Lung (tissue), 12 donors: ENCODE measurements around the gene RAC3. TPM values are rescaled to one million over a fixed set of nuclear protein-coding genes. Genes with fewer than 3 reads are reported as not detected.

Experiments
- ATAC-seq: fragments of 200-7000 bp; cut with Tn5 transposase; one replicate; pipeline ENCODE4 v1.9.1; 2020; ENCODE audit warnings: moderate number of reproducible peaks; ENCODE audit not compliant: insufficient read depth, low FRiP score
- DNase-seq, 3 donors: peaks; one replicate each; pipeline ENCODE4 v3.0.0-alpha.2; 2013 to 2017
- H3K27ac ChIP-seq, 2 donors: one replicate each; pipeline ENCODE4 v1.5.1; 2013; ENCODE audit warnings: mild to moderate bottlenecking in 2 of 2, moderate library complexity in 2 of 2, control low read depth in 1 of 2, inconsistent platforms in 1 of 2, low read depth in 1 of 2, low read length in 1 of 2
- H3K27me3 ChIP-seq, 3 donors: one replicate each; pipeline ENCODE4 v1.5.1; 2013; ENCODE audit warnings: low read length in 2 of 3; ENCODE audit not compliant: control insufficient read depth in 3 of 3, insufficient read depth in 3 of 3
- H3K36me3 ChIP-seq, 4 donors: one replicate each; pipeline ENCODE4 v1.5.1; 2013; ENCODE audit warnings: low read length in 4 of 4, mild to moderate bottlenecking in 1 of 4, moderate library complexity in 1 of 4; ENCODE audit not compliant: control insufficient read depth in 4 of 4, insufficient read depth in 4 of 4
- H3K4me1 ChIP-seq, 5 donors: one replicate each; pipeline ENCODE4 v1.5.1; 2013; ENCODE audit warnings: low read length in 5 of 5, mild to moderate bottlenecking in 2 of 5, moderate library complexity in 1 of 5; ENCODE audit not compliant: control insufficient read depth in 5 of 5, insufficient read depth in 5 of 5
- H3K4me3 ChIP-seq: one replicate; pipeline ENCODE4 v1.5.1; 2013; ENCODE audit warnings: mild to moderate bottlenecking, control low read depth, moderate library complexity
- H3K9ac ChIP-seq, 2 donors: one replicate each; pipeline ENCODE4 v1.5.1; 2013; ENCODE audit warnings: low read length in 2 of 2, control low read depth in 1 of 2; ENCODE audit not compliant: insufficient read depth in 1 of 2
- H3K9me3 ChIP-seq, 4 donors: one replicate each; pipeline ENCODE4 v1.5.1; 2013; ENCODE audit warnings: low read length in 3 of 4, mild to moderate bottlenecking in 1 of 4, moderate library complexity in 1 of 4; ENCODE audit not compliant: control insufficient read depth in 4 of 4, insufficient read depth in 3 of 4
- WGBS, 2 donors: extraction: QIAGEN DNeasy Blood & Tissue Kit; methylation state at CpG; one replicate each; pipeline ENCODE4 v1.1.7; 2013; 5-methylcytosine and 5-hydroxymethylcytosine counted together
- polyA plus RNA-seq, 2 donors: library from polyadenylated mRNA; stranded (reverse); fragments of 200-250 nt; gene quantifications; one replicate each; pipeline ENCODE4 v1.2.1, GENCODE V29; 2013
- total RNA-seq, 2 donors: library from RNA; depleted of rRNA in 1 of 2; stranded (reverse); fragments of >200 nt in 1 of 2; gene quantifications; one replicate each; pipeline ENCODE4 v1.2.1, GENCODE V29; 2014 to 2021
- TF ChIP-seq, protein P1 (sequence below): IDR thresholded peaks from 2 replicates; pipeline ENCODE4 v1.5.1; 2012; ENCODE audit warnings: mild to moderate bottlenecking; ENCODE audit errors: control extremely low read depth, extremely low read depth
- donor health status: control.
- donor health status: control.
- donor health status: Bipolar disorder and iron deficiency.
- donor health status: healthy.
- donor health status: DM: yes; HTN: yes; CAD: no.

The RAC3 gene
- total and polyA plus RNA-seq, 4 donors: 6.0 to 8.3 (median 8.1) TPM

DNA sequence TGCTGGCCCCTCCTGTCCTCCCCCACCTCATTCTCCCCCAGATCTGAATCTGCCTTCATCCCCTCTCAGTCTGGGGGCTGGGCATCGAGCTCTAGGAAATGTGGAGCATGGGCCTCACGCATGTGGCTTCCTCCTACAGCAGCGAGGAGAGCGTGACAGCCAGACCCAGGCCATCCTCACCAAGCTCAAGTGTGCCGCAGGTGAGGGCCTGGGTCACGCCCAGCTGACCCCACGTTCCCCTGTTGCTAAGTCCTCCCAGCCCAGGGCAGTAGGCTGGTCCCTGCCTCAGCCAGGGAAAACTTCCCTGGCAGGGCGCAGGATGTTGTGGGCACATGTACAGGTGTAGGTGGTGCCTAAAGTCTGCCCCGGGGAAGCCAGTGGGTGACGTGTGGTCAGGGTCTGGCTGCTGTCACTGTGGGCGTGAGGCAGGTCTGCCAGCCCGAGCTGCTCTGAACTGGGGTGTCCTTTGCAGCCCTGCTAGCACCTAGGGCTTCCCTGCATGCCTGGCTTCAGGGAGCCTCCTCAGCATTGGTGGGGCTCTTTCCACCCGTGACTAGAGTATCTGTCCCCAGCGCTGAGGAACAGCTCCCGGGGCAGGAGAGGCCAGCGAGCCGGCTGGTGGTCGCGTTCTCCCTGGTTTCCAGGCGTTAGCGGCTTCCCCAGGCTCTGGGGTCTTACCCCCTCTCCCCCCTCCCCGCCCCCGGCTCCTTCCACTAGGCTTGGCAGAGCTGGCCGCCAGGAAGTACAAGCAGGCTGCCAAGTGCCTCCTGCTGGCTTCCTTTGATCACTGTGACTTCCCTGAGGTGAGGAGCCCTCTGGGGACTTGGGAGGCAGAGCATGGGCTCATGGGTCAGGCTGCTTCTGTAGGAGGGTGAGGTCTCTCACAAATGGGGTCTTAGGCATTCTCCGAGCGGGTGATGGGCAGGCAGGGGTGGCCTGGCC, 23.8 kb downstream of the RAC3 start:
- H3K4me3 ChIP-seq: no peak overlapping the region
- H3K9me3 ChIP-seq: no peaks in the 10 kb centered on the region
- DNase-seq (no peak), ATAC-seq (no peak)
- no peaks in the 10 kb centered on the region for H3K27me3 ChIP-seq
- H3K4me1 ChIP-seq: peaks cover 0 to 21% (median 8%) of the 10 kb centered on the region in 5 donors
- WGBS, 2 donors: 85 to 90% methylated on average over 25 to 26 of the region's 26 CpGs
- H3K36me3 ChIP-seq: peaks cover 5 to 66% (median 15%) of the 10 kb centered on the region in 4 donors
- H3K27ac ChIP-seq: no peak overlapping the region
- TF ChIP-seq, protein P1, sequence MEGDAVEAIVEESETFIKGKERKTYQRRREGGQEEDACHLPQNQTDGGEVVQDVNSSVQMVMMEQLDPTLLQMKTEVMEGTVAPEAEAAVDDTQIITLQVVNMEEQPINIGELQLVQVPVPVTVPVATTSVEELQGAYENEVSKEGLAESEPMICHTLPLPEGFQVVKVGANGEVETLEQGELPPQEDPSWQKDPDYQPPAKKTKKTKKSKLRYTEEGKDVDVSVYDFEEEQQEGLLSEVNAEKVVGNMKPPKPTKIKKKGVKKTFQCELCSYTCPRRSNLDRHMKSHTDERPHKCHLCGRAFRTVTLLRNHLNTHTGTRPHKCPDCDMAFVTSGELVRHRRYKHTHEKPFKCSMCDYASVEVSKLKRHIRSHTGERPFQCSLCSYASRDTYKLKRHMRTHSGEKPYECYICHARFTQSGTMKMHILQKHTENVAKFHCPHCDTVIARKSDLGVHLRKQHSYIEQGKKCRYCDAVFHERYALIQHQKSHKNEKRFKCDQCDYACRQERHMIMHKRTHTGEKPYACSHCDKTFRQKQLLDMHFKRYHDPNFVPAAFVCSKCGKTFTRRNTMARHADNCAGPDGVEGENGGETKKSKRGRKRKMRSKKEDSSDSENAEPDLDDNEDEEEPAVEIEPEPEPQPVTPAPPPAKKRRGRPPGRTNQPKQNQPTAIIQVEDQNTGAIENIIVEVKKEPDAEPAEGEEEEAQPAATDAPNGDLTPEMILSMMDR: no peak
- H3K9ac ChIP-seq: no peak overlapping the region

- WGBS, 2 donors: 93 to 95% methylated on average over 28 of the region's 28 CpGs
- Histone ChIP-seq H3K9me3 (no peaks in the 10 kb centered on the region), H3K36me3 (peaks cover 5 to 75% (median 17%) of the 10 kb centered on the region in 4 donors)
Observed at GRCh38 chr17:82055965-82056728, 24.7 kb downstream of the RAC3 start.

DNA sequence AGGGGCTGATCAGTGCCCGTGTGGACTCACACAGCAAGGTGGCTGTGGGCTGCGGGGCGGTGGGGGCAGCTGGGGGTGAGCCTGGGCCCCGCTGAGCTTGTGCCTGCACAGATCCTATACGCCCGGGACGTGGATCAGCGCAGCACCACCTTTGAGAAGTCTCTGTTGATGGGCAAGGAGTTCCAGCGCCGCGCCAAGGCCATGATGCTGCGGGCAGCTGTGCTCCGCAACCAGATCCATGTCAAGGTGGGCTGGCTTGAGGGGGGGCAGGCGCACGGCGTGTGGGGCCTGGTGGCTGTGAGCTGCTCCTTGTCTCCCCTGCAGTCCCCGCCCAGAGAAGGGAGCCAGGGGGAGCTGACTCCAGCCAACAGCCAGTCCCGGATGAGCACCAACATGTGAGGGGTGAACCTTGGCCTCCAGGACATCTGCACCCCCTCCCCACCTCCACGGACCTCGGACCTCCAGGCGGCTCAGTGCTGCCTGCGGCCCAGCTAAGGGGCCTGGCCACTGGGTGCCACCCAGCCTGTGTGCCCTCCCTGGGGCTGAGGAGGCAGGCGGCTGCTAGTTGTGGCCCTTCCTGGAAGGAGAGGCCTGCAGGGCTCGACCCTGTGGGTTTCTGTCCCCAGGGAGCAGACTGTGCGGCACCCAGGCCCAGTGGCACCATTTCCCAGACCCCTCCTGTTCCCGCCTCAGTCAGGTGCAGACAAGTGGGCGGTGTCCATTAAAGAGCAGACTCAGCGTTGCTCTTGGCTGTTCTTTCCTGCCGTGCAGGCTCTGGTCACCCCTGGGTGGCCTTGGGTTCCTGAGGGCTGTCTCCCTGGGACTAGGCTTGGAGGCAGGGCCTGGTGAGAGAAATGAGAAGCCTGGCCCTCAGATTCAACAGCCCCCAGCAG, 25.5 kb downstream of the RAC3 start:
- H3K4me1 ChIP-seq: peaks cover 0 to 14% (median 4%) of the 10 kb centered on the region in 5 donors
- ATAC-seq (no peak), DNase-seq (peak in 1 of 3 donors; percentile 6)
- no peak overlapping the region for H3K4me3 ChIP-seq
- H3K9ac ChIP-seq: no peak overlapping the region
- H3K9me3 ChIP-seq: no peaks in the 10 kb centered on the region
- WGBS, 2 donors: 89 to 92% methylated on average over 28 to 29 of the region's 29 CpGs
- no peak overlapping the region for H3K27ac ChIP-seq
- H3K27me3 ChIP-seq: no peaks in the 10 kb centered on the region
- H3K36me3 ChIP-seq: peaks cover 5 to 81% (median 19%) of the 10 kb centered on the region in 4 donors
- TF ChIP-seq, protein P1: no peak

More at GRCh38 chr17:82055965-82056728, 24.7 kb downstream of the RAC3 start:
- DNase-seq (peak in 1 of 3 donors; percentile 4), ATAC-seq (no peak)
- TF ChIP-seq, protein P1: no peak
- no peaks in the 10 kb centered on the region for H3K27me3 ChIP-seq
- H3K4me1 ChIP-seq: peaks cover 0 to 14% (median 4%) of the 10 kb centered on the region in 5 donors
- H3K4me3 ChIP-seq: no peak overlapping the region
- H3K9ac ChIP-seq: no peak overlapping the region
- no peak overlapping the region for H3K27ac ChIP-seq
